Purkinje cell (primary cell): Measurements from ENCODE around the gene PDE3B. TPM values are rescaled to one million over a fixed set of nuclear protein-coding genes. Genes with fewer than 3 reads are reported as not detected.

Source experiments
- polyA plus RNA-seq: library from polyadenylated mRNA; unstranded; fragments of >200 nt; fragmentation: Nextera tagmentation; gene quantifications from 2 replicates; pipeline ENCODE4 v1.2.1, GENCODE V29; 2014

PDE3B gene
- polyA plus RNA-seq, result 1.7 and 2.3 TPM in 2 replicates

GRCh38 chr11:14643697-14644225, at the start of gene PDE3B:
PDE3B (plus strand) TSS chr11:14643804; CDS start chr11:14644076, 272 bp downstream.

GRCh38 chr11:14892036-14892556, 248.5 kb downstream of the PDE3B start, which contains the start of gene CYP2R1:
CYP2R1 (minus strand) TSS chr11:14892231; CDS start chr11:14892205, 26 bp downstream.

Other genes starting within 250 kb of the PDE3B start
- gene COPB1, start 144.0 kb upstream of the PDE3B start, polyA plus RNA-seq, result 77.1 and 78.9 TPM in 2 replicates
- 501 and 541 TPM in 2 replicates for gene PSMA1, start 123.4 kb upstream of the PDE3B start, polyA plus RNA-seq
- gene CYP2R1, start 248.4 kb downstream of the PDE3B start, polyA plus RNA-seq, result 11.4 and 13.6 TPM in 2 replicates